ENCODE results near the gene ZNF689.

DNA sequence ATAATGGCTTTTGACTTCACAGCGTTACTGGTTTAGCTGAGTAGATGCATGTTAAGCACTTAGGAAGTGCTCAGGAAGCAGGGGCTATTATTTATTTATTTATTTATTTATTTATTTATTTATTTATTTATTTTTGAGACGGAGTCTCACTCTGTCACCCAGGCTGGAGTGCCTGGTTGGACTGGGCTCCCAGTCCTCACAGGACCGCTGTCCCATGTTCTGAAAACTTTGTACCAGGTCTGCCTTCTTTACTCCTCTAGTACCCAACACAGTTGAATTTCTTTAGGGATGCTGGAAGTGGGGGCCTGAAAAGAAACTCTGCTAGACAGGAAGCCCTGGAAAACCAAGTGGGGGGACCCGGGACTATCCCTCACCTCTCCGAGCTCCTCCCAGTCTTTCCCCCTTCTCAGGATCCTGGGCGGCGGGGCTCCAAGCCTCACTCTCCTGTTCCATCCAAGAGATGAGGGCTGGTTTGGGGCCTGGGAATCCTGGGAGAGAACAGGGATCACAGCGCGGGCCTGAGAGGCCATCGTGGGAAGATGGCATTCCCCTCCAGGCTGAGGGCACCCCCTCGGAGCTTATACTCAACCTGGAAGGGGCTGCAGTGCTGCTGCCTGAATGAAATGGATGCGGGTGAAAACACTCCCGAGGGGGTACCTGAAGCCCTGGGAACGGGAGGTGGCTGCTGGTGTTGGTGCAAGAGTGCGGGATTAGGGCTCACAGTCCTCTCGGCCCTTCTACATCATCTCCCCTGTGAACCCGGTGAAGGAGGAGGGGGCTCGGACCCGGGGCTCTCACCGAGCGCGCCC lies 39.3 kb downstream of the ZNF689 start:
- TF ChIP-seq CTCF (IDR thresholded peaks at IDR 0.05) (no peak), POLR2A (IDR thresholded peaks at IDR 0.05) (no peak)

Data from tibial nerve (tissue), 3 donors.